SK-N-DZ (cell line): ENCODE results near the gene HS3ST5.
"Not testable (repeated sequence)": the region's sequence is repeated elsewhere in the genome, so short reads cannot be mapped to it uniquely, and the experiment has no call there.

Experiments
- DNase-seq: peaks from one replicate; pipeline ENCODE4 v3.0.0-alpha.2; 2015; ENCODE audit warnings: low spot score

The HS3ST5 gene

GRCh38 chr6:114280239-114280982 is 62.4 kb downstream of the HS3ST5 start:
- DNase-seq: no peak

GRCh38 chr6:114277220-114277619 is 65.6 kb downstream of the HS3ST5 start:
- no peak for DNase-seq

- no peak for DNase-seq
These were observed 66.0 kb downstream of the HS3ST5 start for GRCh38 chr6:114276783-114277182.

- DNase-seq: no peak
These were observed 68.0 kb downstream of the HS3ST5 start for GRCh38 chr6:114274836-114275235.

GRCh38 chr6:114272582-114272981 is 70.2 kb downstream of the HS3ST5 start:
- DNase-seq: no peak

GRCh38 chr6:114271405-114271804 is 71.4 kb downstream of the HS3ST5 start:
- DNase-seq: no peak

GRCh38 chr6:114267897-114268296 is 74.9 kb downstream of the HS3ST5 start:
- DNase-seq: no peak

GRCh38 chr6:114260810-114261209 is 82.0 kb downstream of the HS3ST5 start:
- no peak for DNase-seq

GRCh38 chr6:114258376-114258775 is 84.4 kb downstream of the HS3ST5 start:
- no peak for DNase-seq

GRCh38 chr6:114253431-114253830 is 89.4 kb downstream of the HS3ST5 start:
- DNase-seq: no peak

- no peak for DNase-seq
These were observed 93.3 kb downstream of the HS3ST5 start for GRCh38 chr6:114249522-114249921.

GRCh38 chr6:114247101-114247500 is 95.7 kb downstream of the HS3ST5 start:
- DNase-seq: no peak

GRCh38 chr6:114240796-114241195 is 102.0 kb downstream of the HS3ST5 start:
- DNase-seq: no peak

GRCh38 chr6:114228675-114229074 is 114.1 kb downstream of the HS3ST5 start:
- DNase-seq: no peak

- no peak for DNase-seq
These were observed 114.8 kb downstream of the HS3ST5 start for GRCh38 chr6:114227944-114228468.

GRCh38 chr6:114220241-114220640 is 122.6 kb downstream of the HS3ST5 start:
- DNase-seq: no peak

- DNase-seq: no peak
These were observed 124.1 kb downstream of the HS3ST5 start for GRCh38 chr6:114218437-114219340.

- not testable (repeated sequence) for DNase-seq
These were observed 124.8 kb downstream of the HS3ST5 start for GRCh38 chr6:114217996-114218395.

- no peak for DNase-seq
These were observed 125.9 kb downstream of the HS3ST5 start for GRCh38 chr6:114216789-114217467.

- DNase-seq: no peak
These were observed 132.4 kb downstream of the HS3ST5 start for GRCh38 chr6:114210467-114210866.

- DNase-seq: no peak
These were observed 139.4 kb downstream of the HS3ST5 start for GRCh38 chr6:114203460-114203859.

GRCh38 chr6:114202389-114202788 is 140.4 kb downstream of the HS3ST5 start:
- DNase-seq: no peak
